Nephron progenitor cell (in vitro differentiated cells): ENCODE results near the gene SOS1.
"Not testable (repeated sequence)": the region's sequence is repeated elsewhere in the genome, so short reads cannot be mapped to it uniquely, and the experiment has no call there.

Experiments used
- DNase-seq: peaks from one replicate; pipeline ENCODE4 v3.0.0; 2021
- H3K27ac Mint-ChIP-seq: 2 replicates; pipeline ENCODE4 v1.8.0; 2021; ENCODE audit warnings: mild to moderate bottlenecking, moderate library complexity, mixed read lengths
- H3K27me3 Mint-ChIP-seq: 2 replicates; pipeline ENCODE4 v1.8.0; 2021; ENCODE audit warnings: mild to moderate bottlenecking, low read depth, mixed read lengths; ENCODE audit not compliant: poor library complexity
- H3K36me3 Mint-ChIP-seq: 2 replicates; pipeline ENCODE4 v1.8.0; 2021; ENCODE audit warnings: low read depth, mixed read lengths
- H3K4me1 Mint-ChIP-seq: 2 replicates; pipeline ENCODE4 v1.8.0; 2021; ENCODE audit warnings: mixed read lengths
- H3K4me3 Mint-ChIP-seq: 2 replicates; pipeline ENCODE4 v1.8.0; 2021; ENCODE audit warnings: mild to moderate bottlenecking, moderate library complexity, mixed read lengths
- H3K9me3 Mint-ChIP-seq: 2 replicates; pipeline ENCODE4 v1.8.0; 2021; ENCODE audit warnings: mild to moderate bottlenecking, moderate library complexity, mixed read lengths
- CTCF ChIP-seq: fragments of 200-600 bp; sonication (generic); IDR thresholded peaks from 2 replicates; pipeline ENCODE4 v1.5.0; 2021; ENCODE audit warnings: antibody characterized with exemption

Gene SOS1

GRCh38 chr2:38945911-38946310 lies 174.9 kb downstream of the SOS1 start:
- Mint-ChIP-seq H3K4me1 (peaks cover 28% of the 10 kb centered on the region), H3K9me3 (peaks cover 4% of the 10 kb centered on the region), H3K36me3 (no peaks in the 10 kb centered on the region), H3K4me3 (no peak overlapping the region), H3K27me3 (peaks cover 7% of the 10 kb centered on the region), H3K27ac (no peak overlapping the region)
- DNase-seq: no peak
- no peak for TF ChIP-seq CTCF

- no peak overlapping the region for H3K4me3 Mint-ChIP-seq
- DNase-seq: no peak
- peaks cover 7% of the 10 kb centered on the region for H3K27me3 Mint-ChIP-seq
- no peak for TF ChIP-seq CTCF
- no peak overlapping the region for H3K27ac Mint-ChIP-seq
- H3K36me3 Mint-ChIP-seq: no peaks in the 10 kb centered on the region
- peaks cover 4% of the 10 kb centered on the region for H3K9me3 Mint-ChIP-seq
- peaks cover 28% of the 10 kb centered on the region for H3K4me1 Mint-ChIP-seq
Measured at GRCh38 chr2:38945372-38945771, 175.5 kb downstream of the SOS1 start.

GRCh38 chr2:38943784-38944183 lies 177.1 kb downstream of the SOS1 start:
- Mint-ChIP-seq H3K4me1 (peaks cover 28% of the 10 kb centered on the region), H3K27me3 (peaks cover 7% of the 10 kb centered on the region), H3K36me3 (no peaks in the 10 kb centered on the region), H3K27ac (no peak overlapping the region), H3K9me3 (no peaks in the 10 kb centered on the region), H3K4me3 (no peak overlapping the region)
- no peak for DNase-seq
- no peak for TF ChIP-seq CTCF

- Mint-ChIP-seq H3K4me1 (peaks cover 7% of the 10 kb centered on the region), H3K9me3 (no peaks in the 10 kb centered on the region), H3K4me3 (no peak overlapping the region), H3K27me3 (peaks cover 4% of the 10 kb centered on the region), H3K36me3 (no peaks in the 10 kb centered on the region), H3K27ac (no peak overlapping the region)
- DNase-seq: no peak
- no peak for TF ChIP-seq CTCF
Measured at GRCh38 chr2:38940746-38941145, 180.1 kb downstream of the SOS1 start.

- no peaks in the 10 kb centered on the region for H3K4me1 Mint-ChIP-seq
- DNase-seq: no peak
- H3K36me3 Mint-ChIP-seq: no peaks in the 10 kb centered on the region
- no peak overlapping the region for H3K4me3 Mint-ChIP-seq
- no peaks in the 10 kb centered on the region for H3K9me3 Mint-ChIP-seq
- peaks cover 4% of the 10 kb centered on the region for H3K27me3 Mint-ChIP-seq
- TF ChIP-seq CTCF: no peak
- H3K27ac Mint-ChIP-seq: no peak overlapping the region
Measured at GRCh38 chr2:38937548-38937947, 183.3 kb downstream of the SOS1 start.

- H3K27me3 Mint-ChIP-seq, H3K4me1 Mint-ChIP-seq, H3K4me3 Mint-ChIP-seq, H3K36me3 Mint-ChIP-seq, H3K27ac Mint-ChIP-seq, DNase-seq, H3K9me3 Mint-ChIP-seq: not testable (repeated sequence)
Measured at GRCh38 chr2:38936516-38936915, 184.3 kb downstream of the SOS1 start.
